GM19238 (cell line): Measurements from ENCODE around the gene HS6ST2.
"Not testable (repeated sequence)": the region's sequence is repeated elsewhere in the genome, so short reads cannot be mapped to it uniquely, and the experiment has no call there.

ENCODE experiments used
- DNase-seq: peaks from one replicate; pipeline ENCODE4 v3.0.0; 2011; ENCODE audit warnings: low spot score; ENCODE audit not compliant: insufficient read length

HS6ST2 gene

GRCh38 chrX:132945055-132945599 is 13.3 kb downstream of the HS6ST2 start:
- not testable (repeated sequence) for DNase-seq

- no peak for DNase-seq
Measured at GRCh38 chrX:132940727-132941327, 17.6 kb downstream of the HS6ST2 start.

- no peak for DNase-seq
Measured at GRCh38 chrX:132933170-132933569, 25.3 kb downstream of the HS6ST2 start.

- no peak for DNase-seq
Measured at GRCh38 chrX:132924426-132924825, 34.0 kb downstream of the HS6ST2 start.

DNA sequence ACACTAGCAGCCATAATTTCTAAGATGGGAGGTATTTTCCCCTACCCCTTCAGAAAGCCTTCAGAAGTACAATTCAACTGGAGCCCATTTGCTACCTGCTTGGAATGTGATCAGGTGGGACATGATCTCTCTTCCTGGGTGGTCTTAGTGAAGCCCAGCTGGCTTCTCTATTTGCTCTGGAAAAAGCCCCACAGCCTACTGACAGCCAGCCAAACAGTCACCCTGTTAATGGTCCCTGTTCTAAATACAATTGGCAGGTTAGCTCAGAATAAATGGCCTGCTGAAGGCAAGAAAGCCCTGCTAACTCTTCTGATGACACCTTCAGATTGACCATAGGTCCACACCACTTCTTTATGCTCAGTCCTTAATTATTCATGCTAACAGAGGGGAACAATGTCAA is 39.9 kb downstream of the HS6ST2 start:
- DNase-seq: no peak

GRCh38 chrX:132916349-132916748 is 42.1 kb downstream of the HS6ST2 start:
- DNase-seq: no peak

DNA sequence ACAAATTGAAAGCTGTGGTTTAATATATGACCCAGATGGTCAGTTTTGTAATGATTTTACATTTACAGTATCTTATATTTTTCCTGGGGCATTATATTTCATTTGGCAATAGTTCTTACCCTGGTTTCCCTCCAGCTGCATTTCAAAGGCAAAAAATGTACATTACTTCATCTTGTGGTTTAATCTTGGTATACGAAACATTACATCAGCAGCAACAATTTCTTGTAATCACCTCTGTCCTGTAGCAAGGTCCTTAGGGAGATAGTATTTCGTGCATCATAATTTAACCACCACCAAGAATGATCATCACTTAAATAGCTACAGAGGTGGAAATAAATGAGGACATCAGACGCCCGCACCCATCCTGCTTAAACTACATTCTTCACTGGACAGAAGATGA is 48.8 kb downstream of the HS6ST2 start:
- no peak for DNase-seq

- no peak for DNase-seq
Measured at GRCh38 chrX:132908891-132909290, 49.5 kb downstream of the HS6ST2 start.

- DNase-seq: no peak
Measured at GRCh38 chrX:132900633-132901293, 57.7 kb downstream of the HS6ST2 start.

DNA sequence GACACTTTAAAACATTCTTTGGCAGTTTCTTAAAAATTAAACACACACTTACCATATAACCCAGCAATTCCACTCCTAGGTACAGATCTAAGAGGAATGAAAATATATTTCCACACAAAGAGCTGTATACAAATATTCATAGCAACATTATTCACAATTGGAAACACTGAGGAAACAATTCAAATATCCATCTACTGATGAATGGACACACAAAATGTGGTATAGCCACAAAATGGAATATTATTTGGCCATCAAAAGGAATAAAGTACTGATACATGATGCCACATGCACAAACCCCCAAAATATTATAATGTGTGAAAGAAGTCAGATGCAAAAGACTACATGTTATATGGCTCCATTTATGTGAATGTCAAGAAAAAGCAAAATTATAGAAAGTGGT is 70.9 kb downstream of the HS6ST2 start:
- no peak for DNase-seq

DNA sequence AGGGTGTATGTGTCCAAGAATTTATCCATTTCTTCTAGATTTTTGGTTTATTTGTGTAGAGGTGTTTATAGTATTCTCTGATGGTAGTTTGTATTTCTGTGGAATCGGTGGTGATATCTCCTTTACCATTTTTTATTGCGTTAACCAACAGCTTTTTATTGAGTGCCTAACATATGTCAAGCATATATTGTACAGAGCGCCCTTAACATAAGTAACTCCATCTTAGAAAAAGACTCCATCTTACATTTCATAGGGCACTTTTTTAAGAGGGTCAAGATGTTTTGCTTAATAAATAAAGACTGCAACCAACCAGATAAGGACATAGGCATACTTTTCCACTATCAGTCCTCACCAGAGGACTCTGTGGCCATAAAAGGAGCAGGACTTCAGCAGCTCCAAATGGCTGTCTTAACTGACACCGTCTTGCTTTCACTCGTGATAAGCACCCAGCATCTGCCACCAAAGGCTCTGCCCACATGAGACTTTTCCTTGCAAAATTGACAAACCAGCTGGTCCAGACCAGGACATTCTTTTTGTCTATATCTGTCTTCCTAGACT is 75.0 kb downstream of the HS6ST2 start:
- DNase-seq: no peak

- DNase-seq: not testable (repeated sequence)
Measured at GRCh38 chrX:132880753-132881152, 77.7 kb downstream of the HS6ST2 start.

DNA sequence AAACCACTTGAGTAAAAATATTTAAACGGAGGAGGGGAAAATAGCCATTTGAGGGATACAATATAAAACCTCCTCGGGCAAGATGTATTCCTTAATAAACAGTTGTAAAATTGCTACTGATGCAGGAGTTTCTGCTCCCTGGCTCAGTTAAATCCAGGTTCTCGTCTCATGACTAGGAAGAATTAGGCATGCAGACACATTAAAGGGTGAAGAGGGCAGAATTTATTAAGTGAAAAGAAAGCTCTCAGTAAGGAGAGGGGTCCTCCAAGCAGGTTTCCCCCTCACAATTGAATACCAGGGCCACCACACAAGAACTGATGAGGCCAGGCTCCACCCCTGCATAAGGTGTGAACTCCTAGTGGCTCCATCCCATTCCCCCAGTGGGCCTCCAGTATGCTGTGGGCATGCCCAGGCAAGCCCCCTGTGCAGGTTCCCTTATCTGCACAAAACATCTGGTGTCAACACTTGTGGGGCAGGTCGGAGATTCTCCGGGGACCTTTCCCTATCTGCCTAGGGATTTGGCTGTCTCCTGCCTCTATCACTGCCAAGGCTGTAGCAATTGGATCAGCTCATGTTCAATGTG is 80.4 kb downstream of the HS6ST2 start:
- no peak for DNase-seq

DNA sequence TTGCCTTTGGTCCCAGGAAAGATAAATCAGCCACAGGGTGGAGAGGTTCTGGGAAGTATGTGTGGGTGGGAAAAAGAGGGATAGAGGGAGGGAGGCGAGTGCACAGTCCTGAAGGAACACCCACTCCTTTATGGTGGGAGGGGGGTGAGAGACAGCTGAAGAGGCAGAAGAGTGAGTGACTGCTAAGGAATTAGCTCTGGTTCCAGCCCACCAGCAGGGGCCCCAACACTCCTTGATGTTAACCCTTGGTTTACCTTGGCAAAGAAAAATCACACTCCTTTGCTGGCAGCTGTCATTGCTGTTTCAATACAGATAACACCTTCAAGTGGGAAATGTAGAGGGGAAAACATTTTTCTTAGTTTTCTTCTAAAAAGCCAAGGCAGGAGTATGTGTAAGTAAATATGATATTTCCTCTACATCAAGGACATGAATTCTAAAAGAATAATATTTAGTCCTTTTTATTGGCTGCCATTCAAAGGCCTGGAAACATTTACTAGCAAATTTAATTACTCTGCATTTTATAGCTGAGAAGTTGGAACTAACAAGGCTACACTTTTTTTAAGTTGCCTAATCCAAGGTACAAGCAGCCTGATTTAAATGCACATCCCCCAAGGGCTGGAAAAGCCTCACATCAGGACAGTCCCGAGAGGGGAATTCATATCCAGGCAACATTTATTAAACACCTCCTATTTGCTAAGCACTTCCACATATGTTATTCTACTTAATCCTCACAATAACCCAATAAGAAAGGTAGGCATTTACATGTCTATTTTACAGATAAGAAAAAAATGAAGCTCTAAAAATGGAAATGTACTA is 81.7 kb downstream of the HS6ST2 start:
- no peak for DNase-seq

DNA sequence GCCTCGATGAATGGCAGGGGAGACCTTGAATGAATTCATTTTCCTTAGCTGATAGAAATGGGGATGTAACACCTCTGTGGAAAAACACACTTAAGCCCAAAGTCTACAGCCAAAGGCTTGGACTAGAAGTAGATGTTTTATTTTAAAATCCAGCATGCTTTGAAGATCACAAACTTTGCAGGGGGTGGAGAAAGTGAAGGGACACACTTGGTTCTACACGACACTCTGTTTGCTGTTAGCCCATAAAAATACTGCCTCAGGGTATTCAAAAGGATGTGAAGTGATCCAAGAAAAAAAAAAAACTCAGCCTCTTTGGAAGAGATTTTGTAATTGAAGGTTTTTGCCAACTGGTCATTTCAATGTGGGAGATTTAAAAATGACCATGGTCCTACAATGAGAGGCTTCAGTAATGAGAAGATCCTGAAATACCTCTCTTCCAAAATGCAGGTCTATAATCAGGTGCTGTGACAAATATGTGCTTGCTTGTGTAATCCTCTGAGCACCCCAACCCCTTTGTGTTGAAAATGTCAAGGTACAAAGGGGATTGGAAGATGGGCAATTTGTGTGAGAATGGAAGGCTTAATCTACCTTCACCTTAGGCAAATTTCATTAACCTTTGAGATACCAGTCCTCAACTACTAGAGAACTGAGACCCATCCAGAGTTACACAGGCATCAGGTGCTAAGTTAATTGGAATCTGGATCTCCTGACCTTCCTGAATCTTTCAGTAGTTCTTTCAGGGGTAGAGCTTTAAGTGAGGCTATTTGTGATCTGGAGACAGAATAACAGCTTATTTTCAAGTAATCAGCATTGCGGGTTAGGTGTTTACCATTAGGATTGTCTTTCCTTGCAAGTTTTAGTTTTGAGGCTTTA is 82.5 kb downstream of the HS6ST2 start:
- no peak for DNase-seq

DNA sequence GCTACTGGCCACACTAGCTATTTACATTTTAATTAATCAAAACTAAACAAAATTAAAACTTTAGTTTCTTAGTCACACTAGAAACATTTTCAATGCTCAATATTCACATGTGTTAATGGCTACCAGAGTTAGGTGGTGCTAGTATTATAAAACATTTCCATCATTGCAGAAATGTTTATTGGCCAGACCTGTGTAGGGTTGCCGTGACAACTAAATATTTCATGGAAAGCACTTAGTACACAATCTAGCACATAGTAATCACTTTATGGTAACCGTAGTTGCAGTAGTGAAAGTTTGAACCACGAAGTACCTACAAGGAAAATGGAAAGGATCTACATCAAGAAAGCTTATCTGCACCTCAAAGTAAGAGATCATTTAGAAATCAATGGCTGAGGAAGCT is 95.9 kb downstream of the HS6ST2 start:
- no peak for DNase-seq

DNA sequence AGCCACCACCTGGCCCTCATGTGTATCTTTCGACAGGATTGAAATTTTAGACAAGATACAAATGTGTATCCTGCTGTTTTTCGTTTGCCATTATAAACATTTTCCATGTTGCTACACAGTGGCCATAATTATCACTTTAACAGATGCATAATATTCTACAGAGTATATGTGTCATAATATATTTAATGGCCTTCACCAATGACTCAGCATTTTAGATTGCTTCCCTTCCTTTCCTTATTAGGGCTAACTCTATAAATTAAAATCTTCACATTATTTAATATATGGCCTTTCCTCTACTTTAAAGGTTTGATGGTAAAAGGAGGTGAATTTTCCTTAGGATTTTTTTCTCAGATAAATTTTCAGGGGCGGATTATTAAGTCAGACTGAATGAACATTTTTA is 97.4 kb downstream of the HS6ST2 start:
- no peak for DNase-seq

DNA sequence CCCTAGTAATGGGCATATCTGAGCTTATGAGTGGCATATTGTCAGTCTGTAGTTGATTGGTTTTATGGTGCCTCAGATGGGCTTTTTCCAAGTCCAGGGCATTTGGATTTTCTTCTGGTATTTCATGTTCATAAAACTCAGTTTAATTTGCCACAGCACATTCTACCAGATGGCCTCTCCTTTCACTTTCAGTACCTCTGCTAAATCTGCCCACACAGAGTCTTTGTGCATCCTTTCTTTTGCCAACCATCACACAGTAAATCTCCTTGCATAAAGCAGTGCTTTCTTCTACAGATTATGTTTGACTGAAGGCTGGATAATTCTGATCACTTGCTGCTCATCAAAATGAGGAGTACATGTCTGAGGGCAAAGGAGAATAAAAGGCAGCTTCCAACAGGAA is 98.2 kb downstream of the HS6ST2 start:
- DNase-seq: no peak

DNA sequence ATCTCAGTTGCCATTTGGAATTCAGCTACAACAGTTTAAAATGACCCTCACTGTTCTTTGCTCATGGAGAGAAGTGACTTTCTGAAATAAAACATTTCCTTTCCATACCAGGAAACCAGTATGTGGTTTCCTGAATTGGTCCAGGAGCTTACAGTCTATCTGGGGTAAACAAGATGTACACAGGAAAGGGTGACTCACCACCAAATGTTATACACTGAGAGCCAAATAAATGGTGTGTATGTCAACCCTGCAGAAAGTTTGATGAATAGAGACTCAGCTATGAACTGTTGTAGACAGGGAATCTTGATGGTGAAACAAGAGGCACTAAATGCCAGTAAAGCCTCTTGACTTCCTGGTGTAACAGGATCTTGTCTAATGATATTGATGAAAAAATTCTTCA is 100.4 kb downstream of the HS6ST2 start:
- DNase-seq: no peak

DNA sequence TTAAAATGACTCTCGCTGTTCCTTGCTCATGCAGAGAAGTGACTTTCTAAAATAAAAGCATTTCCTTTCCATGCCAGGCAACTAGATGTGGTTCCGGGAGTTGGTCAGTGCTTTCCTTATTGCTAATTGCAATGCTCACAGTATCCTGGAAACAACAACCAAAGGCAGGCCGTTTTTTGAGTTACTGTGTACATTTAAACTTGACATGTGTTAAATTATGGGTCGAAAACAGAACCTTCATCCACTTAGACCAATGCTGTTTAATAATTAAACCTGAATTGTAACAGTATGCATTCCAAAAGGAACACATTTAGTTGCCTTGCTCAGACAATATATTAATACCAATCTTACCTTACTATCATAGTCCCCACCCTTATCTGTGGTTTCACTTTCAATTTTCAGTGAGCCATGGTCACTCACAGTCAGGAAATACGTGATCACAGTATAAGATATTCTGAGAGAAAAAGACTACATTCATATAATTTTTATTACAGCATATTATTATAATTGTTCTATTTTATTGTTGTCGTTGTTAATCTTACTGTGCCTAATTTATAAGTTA is 102.6 kb downstream of the HS6ST2 start:
- DNase-seq: no peak
